HepG2 (cell line): ENCODE measurements around the gene AUTS2.

ENCODE experiments used
- CREB1 ChIP-seq, 2 experiments: fragments of 450-650 bp in 1 of 2; IDR thresholded peaks; 2 replicates each; pipeline ENCODE4 v1.6.1; 2016 to 2017; ENCODE audit warnings: control low read depth in 1 of 2, mild to moderate bottlenecking in 1 of 2, missing compliant biosample characterization in 1 of 2, missing genetic modification characterization in 1 of 2
- PHF21A ChIP-seq: sonication (generic); formaldehyde crosslinking; IDR thresholded peaks from 2 replicates; pipeline ENCODE4 v1.5.0; 2020; ENCODE audit warnings: mild to moderate bottlenecking, missing genetic modification reagents
- ZNF274 ChIP-seq: sonication (generic); formaldehyde crosslinking; IDR thresholded peaks from 2 replicates; pipeline ENCODE4 v1.5.1; 2020; ENCODE audit warnings: mild to moderate bottlenecking, missing genetic modification reagents
- ZNF354B ChIP-seq: sonication (generic); formaldehyde crosslinking; IDR thresholded peaks from 2 replicates; pipeline ENCODE4 v1.8.0; 2022; ENCODE audit warnings: mild to moderate bottlenecking, missing genetic modification reagents
- TF ChIP-seq, protein P1 (sequence below): IDR thresholded peaks from 2 replicates; pipeline ENCODE4 v1.6.1; 2016; ENCODE audit warnings: control low read depth
- TF ChIP-seq, protein P2 (sequence below): sonication (generic); formaldehyde crosslinking; IDR thresholded peaks from 2 replicates; pipeline ENCODE4 v1.5.0; 2020; ENCODE audit warnings: mild to moderate bottlenecking, missing genetic modification reagents, moderate library complexity

DNA sequence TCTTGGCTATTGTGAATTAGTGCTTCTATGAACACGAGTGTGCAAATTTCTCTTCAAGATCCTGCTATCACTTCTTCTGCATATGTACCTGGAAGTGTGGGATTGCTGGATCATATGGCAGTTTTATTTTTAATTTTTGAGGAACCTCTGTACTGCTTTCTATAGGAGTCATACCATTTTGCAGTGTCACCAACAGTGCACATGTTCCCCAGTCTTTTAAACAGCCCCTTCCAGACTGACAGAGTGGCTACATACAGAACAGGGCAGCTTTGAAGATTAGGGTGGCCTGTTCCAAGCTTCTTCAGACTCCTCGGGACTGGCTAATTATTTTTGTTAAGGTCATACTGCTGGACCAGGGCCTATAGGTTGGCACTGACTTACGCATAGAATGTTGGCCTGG lies 82.9 kb downstream of the AUTS2 start:
- TF ChIP-seq ZNF354B (CRISPR knock-in tag) (no peak), CREB1 (IDR thresholded peaks at IDR 0.05) (no peak), CREB1 (CRISPR knock-in tag; IDR thresholded peaks at IDR 0.05) (no peak), ZNF274 (CRISPR knock-in tag) (no peak), PHF21A (CRISPR knock-in tag) (no peak)
- TF ChIP-seq, protein P1, sequence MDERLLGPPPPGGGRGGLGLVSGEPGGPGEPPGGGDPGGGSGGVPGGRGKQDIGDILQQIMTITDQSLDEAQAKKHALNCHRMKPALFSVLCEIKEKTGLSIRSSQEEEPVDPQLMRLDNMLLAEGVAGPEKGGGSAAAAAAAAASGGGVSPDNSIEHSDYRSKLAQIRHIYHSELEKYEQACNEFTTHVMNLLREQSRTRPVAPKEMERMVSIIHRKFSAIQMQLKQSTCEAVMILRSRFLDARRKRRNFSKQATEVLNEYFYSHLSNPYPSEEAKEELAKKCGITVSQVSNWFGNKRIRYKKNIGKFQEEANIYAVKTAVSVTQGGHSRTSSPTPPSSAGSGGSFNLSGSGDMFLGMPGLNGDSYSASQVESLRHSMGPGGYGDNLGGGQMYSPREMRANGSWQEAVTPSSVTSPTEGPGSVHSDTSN = no peak
- TF ChIP-seq, protein P2, sequence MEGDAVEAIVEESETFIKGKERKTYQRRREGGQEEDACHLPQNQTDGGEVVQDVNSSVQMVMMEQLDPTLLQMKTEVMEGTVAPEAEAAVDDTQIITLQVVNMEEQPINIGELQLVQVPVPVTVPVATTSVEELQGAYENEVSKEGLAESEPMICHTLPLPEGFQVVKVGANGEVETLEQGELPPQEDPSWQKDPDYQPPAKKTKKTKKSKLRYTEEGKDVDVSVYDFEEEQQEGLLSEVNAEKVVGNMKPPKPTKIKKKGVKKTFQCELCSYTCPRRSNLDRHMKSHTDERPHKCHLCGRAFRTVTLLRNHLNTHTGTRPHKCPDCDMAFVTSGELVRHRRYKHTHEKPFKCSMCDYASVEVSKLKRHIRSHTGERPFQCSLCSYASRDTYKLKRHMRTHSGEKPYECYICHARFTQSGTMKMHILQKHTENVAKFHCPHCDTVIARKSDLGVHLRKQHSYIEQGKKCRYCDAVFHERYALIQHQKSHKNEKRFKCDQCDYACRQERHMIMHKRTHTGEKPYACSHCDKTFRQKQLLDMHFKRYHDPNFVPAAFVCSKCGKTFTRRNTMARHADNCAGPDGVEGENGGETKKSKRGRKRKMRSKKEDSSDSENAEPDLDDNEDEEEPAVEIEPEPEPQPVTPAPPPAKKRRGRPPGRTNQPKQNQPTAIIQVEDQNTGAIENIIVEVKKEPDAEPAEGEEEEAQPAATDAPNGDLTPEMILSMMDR = no peak
